ENCODE data around the gene GPSM1.

Gene GPSM1

DNA sequence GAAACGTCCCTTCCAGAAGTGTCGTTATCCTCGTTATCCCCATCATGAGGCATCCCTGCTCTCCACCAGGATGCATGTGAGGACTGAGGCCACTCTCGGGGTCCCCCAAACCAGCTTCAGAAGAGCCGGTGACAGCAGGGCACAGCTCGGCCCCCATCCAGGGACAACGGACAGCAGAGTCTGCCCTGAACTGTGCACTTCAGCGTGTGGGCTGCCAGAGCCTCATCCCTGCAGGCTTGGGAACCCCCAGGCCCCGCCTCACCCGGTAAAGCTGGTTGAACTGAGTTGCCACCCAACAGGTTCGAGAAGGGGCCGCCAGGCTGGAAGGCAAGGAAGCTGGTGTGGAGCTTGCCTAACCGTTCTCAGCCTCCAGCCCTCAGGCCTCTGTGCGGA, 46.8 kb downstream of the GPSM1 start:
- H3K4me3 Mint-ChIP-seq = no peak overlapping the region
- no peaks in the 10 kb centered on the region for H3K27me3 Mint-ChIP-seq
- ATAC-seq (ENCODE audit: low read depth) = no peak
- no peak for DNase-seq (ENCODE audit: low spot score in 2 of 2)
- no peak overlapping the region for H3K27ac Mint-ChIP-seq
- peaks cover 4% of the 10 kb centered on the region for H3K36me3 Mint-ChIP-seq
- H3K9me3 Mint-ChIP-seq = no peaks in the 10 kb centered on the region
- peaks cover 3% of the 10 kb centered on the region for H3K4me1 Mint-ChIP-seq

DNA sequence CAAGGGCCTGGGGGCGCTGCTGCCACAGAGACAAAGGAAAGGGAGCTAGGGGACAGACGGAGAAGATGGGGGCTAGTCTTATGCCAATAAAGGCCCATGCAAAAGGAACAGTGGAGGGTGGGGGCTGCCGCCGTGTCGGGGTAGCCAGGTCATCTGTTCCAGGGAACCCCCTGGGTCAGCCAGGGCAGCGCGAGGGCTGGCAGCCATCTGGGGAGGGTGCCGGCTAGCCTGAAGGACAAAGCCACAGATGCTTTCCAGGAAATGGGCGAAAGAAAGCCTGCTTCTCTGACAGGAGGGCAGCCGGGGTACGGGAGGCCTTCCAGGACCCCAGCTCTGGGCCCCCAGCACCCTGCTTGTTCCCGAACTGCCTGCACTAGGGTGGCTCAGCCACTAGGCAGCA, 47.8 kb downstream of the GPSM1 start:
- Mint-ChIP-seq H3K27ac (no peak overlapping the region), H3K9me3 (no peaks in the 10 kb centered on the region), H3K4me3 (no peak overlapping the region), H3K27me3 (no peaks in the 10 kb centered on the region), H3K4me1 (peaks cover 3% of the 10 kb centered on the region), H3K36me3 (peaks cover 4% of the 10 kb centered on the region)
- DNase-seq (ENCODE audit: low spot score in 2 of 2) (no peak), ATAC-seq (ENCODE audit: low read depth) (no peak)

DNA sequence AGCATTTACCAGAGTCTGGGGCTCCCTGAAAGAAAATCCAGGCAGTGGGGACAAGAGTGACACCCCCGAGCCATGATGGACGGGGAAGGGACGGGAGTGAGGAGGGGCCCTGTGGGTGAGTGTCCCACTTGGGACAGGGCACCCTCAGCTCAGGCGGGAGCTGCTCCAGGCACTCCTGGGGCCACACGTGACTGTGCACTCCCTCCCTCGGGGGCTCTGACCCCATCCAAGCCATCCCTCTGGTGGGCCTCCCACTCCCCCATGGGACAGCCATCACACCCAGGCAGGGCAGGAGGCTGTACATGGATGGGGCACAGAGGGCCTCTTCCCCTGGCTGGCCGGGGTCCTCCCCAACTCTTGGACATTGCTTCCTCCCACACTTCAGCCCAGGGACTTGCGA, 49.1 kb downstream of the GPSM1 start:
- peaks cover 3% of the 10 kb centered on the region for H3K4me1 Mint-ChIP-seq
- H3K27ac Mint-ChIP-seq = no peak overlapping the region
- H3K4me3 Mint-ChIP-seq = no peak overlapping the region
- DNase-seq (ENCODE audit: low spot score in 2 of 2) (no peak), ATAC-seq (ENCODE audit: low read depth) (no peak)
- H3K9me3 Mint-ChIP-seq = no peaks in the 10 kb centered on the region
- H3K36me3 Mint-ChIP-seq = peaks cover 4% of the 10 kb centered on the region
- H3K27me3 Mint-ChIP-seq = no peaks in the 10 kb centered on the region

DNA sequence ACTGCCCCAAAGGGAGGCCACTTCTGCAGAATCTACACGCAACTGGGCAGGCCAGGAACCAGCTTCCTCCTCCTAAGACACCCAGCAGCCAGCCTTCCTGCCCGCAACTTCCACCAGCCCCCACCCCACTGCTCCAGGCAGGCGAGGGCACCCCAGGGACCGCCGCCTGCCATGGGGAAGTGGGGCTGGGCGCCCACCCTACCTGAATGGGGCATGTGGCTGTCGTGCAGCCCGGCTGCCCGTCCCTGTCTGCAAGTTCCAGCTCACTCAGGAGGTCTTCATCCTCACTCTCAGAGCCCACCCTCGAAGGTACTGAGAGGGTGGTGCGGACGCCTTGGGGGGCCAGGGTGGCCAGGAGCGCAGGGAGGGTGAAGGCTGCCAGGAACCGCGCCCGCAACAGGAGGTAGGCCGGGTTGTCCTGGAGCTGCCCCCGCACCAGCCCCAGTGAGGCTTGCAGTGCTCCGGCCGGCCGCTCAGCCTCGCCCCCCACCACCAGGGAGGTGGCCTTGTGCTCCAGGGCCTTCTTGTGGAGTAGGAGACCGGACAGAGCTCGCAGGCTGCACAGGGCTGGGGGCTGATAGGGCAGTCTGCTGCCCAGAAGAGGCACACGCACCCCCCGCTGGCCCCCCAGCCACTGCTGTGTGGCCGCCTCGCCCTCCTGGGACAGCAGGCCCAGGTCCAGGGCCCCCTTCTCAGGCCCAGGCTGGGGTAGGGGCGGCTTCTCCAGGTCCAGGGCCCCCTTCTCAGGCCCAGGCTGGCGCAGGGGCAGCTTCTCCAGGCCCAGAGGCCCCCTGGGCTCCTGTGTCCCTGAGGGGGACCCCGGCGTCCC, 50.2 kb downstream of the GPSM1 start:
- no peak overlapping the region for H3K4me3 Mint-ChIP-seq
- H3K27me3 Mint-ChIP-seq = no peaks in the 10 kb centered on the region
- H3K36me3 Mint-ChIP-seq = peaks cover 4% of the 10 kb centered on the region
- H3K27ac Mint-ChIP-seq = no peak overlapping the region
- ATAC-seq (ENCODE audit: low read depth) (no peak), DNase-seq (ENCODE audit: low spot score in 2 of 2) (no peak)
- no peaks in the 10 kb centered on the region for H3K9me3 Mint-ChIP-seq
- H3K4me1 Mint-ChIP-seq = peaks cover 3% of the 10 kb centered on the region

DNA sequence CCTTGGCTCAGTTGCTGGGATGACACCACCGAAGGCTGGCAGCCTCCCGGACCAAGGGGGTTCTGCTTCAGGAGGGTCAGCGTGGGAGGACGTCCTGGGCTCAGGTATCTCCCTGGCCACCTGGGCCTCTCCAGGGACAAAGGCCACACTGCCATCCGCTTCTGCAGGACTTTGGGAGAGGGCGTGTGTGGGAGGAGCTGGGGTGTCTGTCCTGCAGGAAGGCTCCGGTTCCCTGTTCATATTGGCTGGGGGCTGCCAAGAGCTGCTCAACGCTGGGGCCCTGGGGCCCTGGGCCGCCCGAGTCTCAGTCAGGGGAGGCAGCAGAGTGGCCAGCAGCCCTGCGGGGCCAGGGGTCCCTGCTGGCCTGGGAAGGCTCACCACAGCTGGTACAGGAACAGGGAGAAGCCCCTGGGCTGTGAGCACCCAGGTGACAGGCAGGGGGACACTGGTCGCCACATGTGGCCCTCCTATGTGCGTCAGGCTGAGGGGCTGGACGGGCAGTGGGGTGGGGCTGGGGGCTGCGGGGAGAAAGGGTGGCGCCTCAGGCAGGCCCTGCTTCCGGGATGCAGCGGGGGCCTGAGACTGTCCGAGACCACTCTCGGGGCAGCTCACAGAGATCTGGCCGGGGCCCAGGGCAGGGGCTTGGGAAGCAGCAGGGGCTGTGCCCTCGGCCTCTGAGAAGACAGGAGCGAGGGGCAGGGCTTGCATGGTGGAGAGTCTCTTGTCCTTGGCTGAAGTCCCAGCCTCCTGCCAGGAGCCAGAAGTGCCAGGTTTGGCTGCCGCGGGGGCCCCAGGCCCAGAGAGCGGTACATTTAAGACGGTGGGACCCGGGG, 51.0 kb downstream of the GPSM1 start:
- Mint-ChIP-seq H3K36me3 (peaks cover 4% of the 10 kb centered on the region), H3K9me3 (no peaks in the 10 kb centered on the region), H3K4me1 (no peaks in the 10 kb centered on the region), H3K27ac (no peak overlapping the region), H3K4me3 (no peak overlapping the region), H3K27me3 (no peaks in the 10 kb centered on the region)
- no peak for ATAC-seq (ENCODE audit: low read depth)
- DNase-seq (ENCODE audit: low spot score in 2 of 2) = no peak

DNA sequence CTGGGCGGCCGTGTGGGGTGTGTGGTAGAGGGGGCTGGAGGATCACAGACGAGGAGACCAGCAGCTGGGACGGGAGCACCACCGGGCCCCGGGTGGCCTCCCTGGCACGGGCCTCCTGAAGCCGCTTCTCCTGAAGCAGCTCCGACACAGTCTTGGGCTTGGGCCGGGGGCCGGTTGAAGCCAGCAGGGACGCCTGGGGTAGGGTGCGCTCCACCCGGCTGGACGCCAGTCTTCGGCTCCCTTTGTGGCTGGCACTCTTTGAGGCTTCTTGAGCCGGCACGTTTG, 51.6 kb downstream of the GPSM1 start:
- Mint-ChIP-seq H3K9me3 (no peaks in the 10 kb centered on the region), H3K36me3 (peaks cover 4% of the 10 kb centered on the region), H3K4me3 (no peak overlapping the region), H3K27ac (no peak overlapping the region), H3K4me1 (no peaks in the 10 kb centered on the region), H3K27me3 (no peaks in the 10 kb centered on the region)
- ATAC-seq (ENCODE audit: low read depth) (no peak), DNase-seq (ENCODE audit: low spot score in 2 of 2) (no peak)

DNA sequence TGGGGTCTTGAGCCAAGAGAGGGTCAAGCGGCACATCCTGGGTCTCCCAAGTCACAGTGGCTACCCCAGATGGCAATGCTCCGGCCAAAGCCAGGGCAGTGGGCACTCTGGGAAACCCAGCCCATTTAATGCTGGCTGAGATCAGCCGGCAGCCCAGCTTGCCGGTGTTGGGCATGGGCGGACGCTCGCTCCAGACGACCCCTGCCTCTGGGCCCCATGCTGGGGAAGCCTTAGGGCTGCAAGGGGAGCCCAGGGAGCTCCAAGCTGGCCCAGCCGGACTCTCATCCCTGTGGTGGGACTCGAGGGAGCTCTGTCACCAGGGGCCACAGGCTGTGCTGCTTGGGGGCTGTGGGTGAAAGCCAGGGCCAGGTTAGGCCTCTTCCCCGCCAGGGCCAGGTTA, 52.1 kb downstream of the GPSM1 start:
- no peaks in the 10 kb centered on the region for H3K9me3 Mint-ChIP-seq
- H3K27me3 Mint-ChIP-seq = no peaks in the 10 kb centered on the region
- no peaks in the 10 kb centered on the region for H3K4me1 Mint-ChIP-seq
- H3K36me3 Mint-ChIP-seq = peaks cover 6% of the 10 kb centered on the region
- ATAC-seq (ENCODE audit: low read depth) (no peak), DNase-seq (ENCODE audit: low spot score in 2 of 2) (no peak)
- no peak overlapping the region for H3K27ac Mint-ChIP-seq
- H3K4me3 Mint-ChIP-seq = no peak overlapping the region

DNA sequence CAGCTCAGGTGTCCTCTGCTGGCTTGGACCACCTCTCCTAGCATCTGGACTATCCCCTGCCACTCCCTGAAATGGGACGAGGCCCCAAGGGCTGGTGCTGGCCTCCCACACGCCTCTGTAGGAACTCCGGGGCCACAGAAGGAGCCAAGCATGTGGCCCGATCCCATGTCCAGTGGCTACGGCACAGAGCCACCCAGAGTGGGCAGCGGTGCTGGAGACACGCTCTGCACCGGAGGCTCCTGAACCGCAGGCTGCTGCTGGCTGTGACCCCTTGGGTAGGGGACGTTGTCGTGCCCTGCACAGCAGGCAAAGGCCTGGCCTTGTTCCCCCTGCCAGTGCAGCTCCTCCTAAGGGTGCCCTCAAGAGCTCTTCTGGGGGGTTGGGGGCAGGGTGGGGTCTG, 52.6 kb downstream of the GPSM1 start:
- Mint-ChIP-seq H3K27me3 (no peaks in the 10 kb centered on the region), H3K4me3 (no peak overlapping the region), H3K9me3 (no peaks in the 10 kb centered on the region), H3K4me1 (no peaks in the 10 kb centered on the region), H3K27ac (no peak overlapping the region), H3K36me3 (peaks cover 4% of the 10 kb centered on the region)
- ATAC-seq (ENCODE audit: low read depth) = no peak
- DNase-seq (ENCODE audit: low spot score in 2 of 2) = no peak

DNA sequence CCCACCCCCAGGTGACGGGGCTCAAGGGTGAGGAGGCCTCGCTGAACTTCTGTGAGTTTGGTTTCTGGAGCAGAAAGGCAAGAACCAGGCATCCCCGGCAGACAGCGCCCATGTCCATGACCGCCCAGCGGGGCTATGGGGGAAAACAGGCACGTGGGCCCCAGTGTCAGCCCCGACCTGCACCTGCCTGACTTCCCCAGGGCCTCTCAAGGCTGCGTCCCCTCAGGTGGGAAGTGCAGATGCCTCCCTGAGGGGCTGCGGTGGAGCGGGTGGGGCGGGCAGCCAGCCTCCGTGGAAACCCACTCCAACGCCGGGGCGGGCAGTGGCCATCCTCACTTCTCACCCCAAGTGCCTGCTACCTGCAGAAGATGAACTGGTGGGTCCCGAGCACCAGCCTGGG, 53.0 kb downstream of the GPSM1 start:
- Mint-ChIP-seq H3K36me3 (peaks cover 6% of the 10 kb centered on the region), H3K27ac (no peak overlapping the region), H3K27me3 (no peaks in the 10 kb centered on the region), H3K4me1 (no peaks in the 10 kb centered on the region), H3K9me3 (no peaks in the 10 kb centered on the region), H3K4me3 (no peak overlapping the region)
- no peak for DNase-seq (ENCODE audit: low spot score in 2 of 2)
- no peak for ATAC-seq (ENCODE audit: low read depth)

DNA sequence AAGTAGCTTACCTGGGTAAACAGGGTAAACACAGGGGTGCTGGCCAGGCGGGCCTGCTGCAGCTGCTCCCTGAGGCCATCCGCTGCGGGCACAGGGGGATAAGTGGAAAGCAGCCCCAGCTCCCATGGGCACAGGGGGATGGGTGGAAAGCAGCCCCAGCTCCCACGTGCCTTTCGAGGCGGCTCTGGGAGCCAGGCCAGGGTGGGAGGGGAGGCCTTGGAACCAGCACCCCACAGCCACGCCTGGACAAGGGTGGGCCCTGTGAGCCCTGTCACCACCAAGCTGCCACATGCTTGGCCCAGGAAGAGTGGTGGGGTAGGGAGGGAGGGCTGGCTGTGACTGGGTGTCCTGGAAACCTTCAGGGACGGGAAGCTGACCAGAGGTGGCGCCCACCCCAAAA, 54.0 kb downstream of the GPSM1 start:
- no peaks in the 10 kb centered on the region for H3K27me3 Mint-ChIP-seq
- H3K36me3 Mint-ChIP-seq = peaks cover 8% of the 10 kb centered on the region
- H3K27ac Mint-ChIP-seq = no peak overlapping the region
- no peaks in the 10 kb centered on the region for H3K4me1 Mint-ChIP-seq
- no peak for DNase-seq (ENCODE audit: low spot score in 2 of 2)
- no peak overlapping the region for H3K4me3 Mint-ChIP-seq
- no peak for ATAC-seq (ENCODE audit: low read depth)
- H3K9me3 Mint-ChIP-seq = no peaks in the 10 kb centered on the region

DNA sequence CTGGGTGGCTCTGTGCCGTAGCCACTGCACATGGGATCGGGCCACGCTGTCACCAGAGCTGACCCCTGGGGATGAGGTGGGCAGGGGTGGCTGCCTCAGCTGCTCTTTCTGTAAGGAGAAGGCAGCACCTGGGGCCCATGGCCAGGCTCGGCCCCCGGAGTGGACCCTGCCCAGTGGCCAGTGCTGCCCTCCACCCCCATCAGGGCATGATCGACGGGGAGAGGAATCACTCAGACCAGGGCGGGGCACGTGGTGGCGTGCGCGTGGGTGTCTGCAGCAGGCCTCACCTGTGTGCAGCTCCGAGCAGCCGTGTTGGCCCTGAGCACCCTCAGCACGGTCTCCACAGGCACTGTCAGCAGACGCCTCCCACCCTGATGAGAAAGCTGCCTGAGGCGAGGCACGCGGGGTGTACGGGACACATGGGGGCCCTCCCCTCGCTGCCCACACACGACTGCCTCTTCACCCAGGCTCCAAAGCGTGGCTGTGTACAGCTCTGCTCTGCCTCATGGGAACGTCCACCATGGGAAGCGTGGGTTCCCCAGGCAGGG, 54.7 kb downstream of the GPSM1 start:
- peaks cover 8% of the 10 kb centered on the region for H3K36me3 Mint-ChIP-seq
- H3K4me3 Mint-ChIP-seq = no peak overlapping the region
- ATAC-seq (ENCODE audit: low read depth) = no peak
- no peaks in the 10 kb centered on the region for H3K27me3 Mint-ChIP-seq
- no peaks in the 10 kb centered on the region for H3K4me1 Mint-ChIP-seq
- H3K9me3 Mint-ChIP-seq = no peaks in the 10 kb centered on the region
- H3K27ac Mint-ChIP-seq = no peak overlapping the region
- DNase-seq (ENCODE audit: low spot score in 2 of 2) = no peak

DNA sequence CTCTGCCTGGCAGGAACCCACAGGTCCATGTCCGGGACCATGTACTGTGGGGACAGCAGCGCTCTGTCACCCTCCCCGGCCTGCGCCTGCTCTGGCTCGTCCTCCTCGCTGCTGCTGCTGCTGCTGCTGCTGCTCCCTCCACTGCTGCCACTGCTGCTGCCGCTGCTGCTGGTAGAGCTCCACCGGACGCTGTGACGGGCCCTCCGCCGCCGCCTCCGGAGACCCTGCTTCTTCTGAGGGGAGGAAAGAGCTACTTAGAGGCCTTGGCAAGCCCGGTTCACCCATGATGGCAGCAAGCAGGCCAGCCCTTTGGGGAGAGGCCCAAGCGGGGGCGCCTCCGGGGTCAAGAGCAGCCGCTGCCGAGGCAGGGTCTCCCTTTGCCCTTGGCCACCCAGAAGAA, 56.1 kb downstream of the GPSM1 start:
- no peak overlapping the region for H3K4me3 Mint-ChIP-seq
- ATAC-seq (ENCODE audit: low read depth) (no peak), DNase-seq (ENCODE audit: low spot score in 2 of 2) (no peak)
- H3K36me3 Mint-ChIP-seq = peaks cover 14% of the 10 kb centered on the region
- H3K27ac Mint-ChIP-seq = no peak overlapping the region
- no peaks in the 10 kb centered on the region for H3K9me3 Mint-ChIP-seq
- H3K4me1 Mint-ChIP-seq = no peaks in the 10 kb centered on the region
- no peaks in the 10 kb centered on the region for H3K27me3 Mint-ChIP-seq

DNA sequence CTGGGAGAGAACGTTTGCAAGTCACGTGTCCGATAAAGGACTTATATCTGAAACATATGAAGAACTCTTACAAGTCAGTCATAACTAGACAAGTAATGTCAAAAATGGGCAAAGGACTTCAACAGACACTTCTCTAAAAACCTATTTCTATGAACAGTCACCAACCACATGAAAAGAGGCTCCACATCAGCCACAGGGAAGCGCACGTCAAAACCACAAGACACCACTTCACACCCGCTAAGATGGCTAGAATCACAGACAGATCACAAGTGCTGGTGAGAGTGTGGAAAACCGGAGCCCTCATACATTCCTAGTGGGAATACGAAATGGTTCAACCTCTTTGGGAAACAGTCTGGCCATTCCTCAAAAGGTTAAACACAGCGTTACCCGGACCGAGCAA, 57.7 kb downstream of the GPSM1 start:
- DNase-seq (ENCODE audit: low spot score in 2 of 2) (no peak), ATAC-seq (ENCODE audit: low read depth) (no peak)
- no peak overlapping the region for H3K27ac Mint-ChIP-seq

DNA sequence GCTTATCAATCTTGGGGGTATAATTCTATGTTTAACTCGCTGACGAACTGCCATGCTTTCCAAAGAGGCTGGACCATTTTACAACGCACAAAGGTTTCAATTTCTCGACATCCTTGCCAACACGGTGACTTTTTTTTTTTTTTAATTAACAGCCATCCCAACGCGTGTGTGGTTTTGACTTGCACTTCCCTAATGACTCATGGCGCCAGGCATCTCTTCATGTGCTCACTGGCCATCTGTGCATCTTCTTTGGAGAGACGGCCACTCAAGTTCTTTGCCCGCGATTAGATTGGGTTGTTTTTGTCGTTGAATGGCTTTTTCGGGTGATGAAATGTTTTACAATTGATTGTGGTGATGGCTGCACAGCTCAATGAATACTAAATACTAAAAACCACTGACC, 58.7 kb downstream of the GPSM1 start:
- H3K27ac Mint-ChIP-seq = no peak overlapping the region
- H3K36me3 Mint-ChIP-seq = peaks cover 17% of the 10 kb centered on the region
- no peak overlapping the region for H3K4me3 Mint-ChIP-seq
- no peaks in the 10 kb centered on the region for H3K4me1 Mint-ChIP-seq
- DNase-seq (ENCODE audit: low spot score in 2 of 2) = no peak
- no peaks in the 10 kb centered on the region for H3K9me3 Mint-ChIP-seq
- no peak for ATAC-seq (ENCODE audit: low read depth)
- no peaks in the 10 kb centered on the region for H3K27me3 Mint-ChIP-seq

More for the DNA sequence above, 57.7 kb downstream of the GPSM1 start:
- Mint-ChIP-seq H3K27me3 (no peaks in the 10 kb centered on the region), H3K4me1 (no peaks in the 10 kb centered on the region), H3K36me3 (peaks cover 15% of the 10 kb centered on the region), H3K4me3 (no peak overlapping the region), H3K9me3 (no peaks in the 10 kb centered on the region)
